ENCODE results near the gene RNF103. TPM values are rescaled to one million over a fixed set of nuclear protein-coding genes. Genes with fewer than 3 reads are reported as not detected.

Gene RNF103
- total and polyA plus RNA-seq, 2 of the 13 experiments (the other 11 are each of a cell fraction or from before 2014, with no cell fraction given): 19.8 to 21.1 TPM

- TF ChIP-seq ZBTB26 (CRISPR knock-in tag; IDR thresholded peaks at IDR 0.05; ENCODE audit: borderline replicate concordance): no peak
- 0 out of 2 replicates have a peak, but pooled peaks have one; percentile 36 for TF ChIP-seq FOXK2 (IDR thresholded peaks at IDR 0.05)
- TF ChIP-seq MEF2D (CRISPR knock-in tag; IDR thresholded peaks at IDR 0.05): peak; percentile 21; the same call in 1 of the 2 replicates
- TF ChIP-seq BRCA1 (CRISPR knock-in tag; IDR thresholded peaks at IDR 0.05): no peak
- 0 out of 2 replicates have a peak, but pooled peaks have one; percentile 33 for TF ChIP-seq HHEX (CRISPR knock-in tag; IDR thresholded peaks at IDR 0.05)
- TF ChIP-seq IRF2 (CRISPR knock-in tag; IDR thresholded peaks at IDR 0.05): no peak
- TF ChIP-seq, protein P1, sequence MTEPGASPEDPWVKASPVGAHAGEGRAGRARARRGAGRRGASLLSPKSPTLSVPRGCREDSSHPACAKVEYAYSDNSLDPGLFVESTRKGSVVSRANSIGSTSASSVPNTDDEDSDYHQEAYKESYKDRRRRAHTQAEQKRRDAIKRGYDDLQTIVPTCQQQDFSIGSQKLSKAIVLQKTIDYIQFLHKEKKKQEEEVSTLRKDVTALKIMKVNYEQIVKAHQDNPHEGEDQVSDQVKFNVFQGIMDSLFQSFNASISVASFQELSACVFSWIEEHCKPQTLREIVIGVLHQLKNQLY (CRISPR knock-in tag; IDR thresholded peaks at IDR 0.05): no peak
- TF ChIP-seq SOX6 (IDR thresholded peaks at IDR 0.05): no peak
- peak; percentile 42; the same call in 1 of the 2 replicates for TF ChIP-seq SOX6 (CRISPR knock-in tag; IDR thresholded peaks at IDR 0.05)
- no peak for TF ChIP-seq ZNF274 (CRISPR knock-in tag; IDR thresholded peaks at IDR 0.05)
- TF ChIP-seq FOXK1 (CRISPR knock-in tag; IDR thresholded peaks at IDR 0.05; ENCODE audit: borderline replicate concordance, low read depth): no peak
- no peak for TF ChIP-seq ZFP37 (CRISPR knock-in tag; IDR thresholded peaks at IDR 0.05; ENCODE audit: borderline replicate concordance)
- TF ChIP-seq, protein P2, sequence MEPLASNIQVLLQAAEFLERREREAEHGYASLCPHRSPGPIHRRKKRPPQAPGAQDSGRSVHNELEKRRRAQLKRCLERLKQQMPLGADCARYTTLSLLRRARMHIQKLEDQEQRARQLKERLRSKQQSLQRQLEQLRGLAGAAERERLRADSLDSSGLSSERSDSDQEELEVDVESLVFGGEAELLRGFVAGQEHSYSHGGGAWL (CRISPR knock-in tag; IDR thresholded peaks at IDR 0.05): no peak
- no peak for TF ChIP-seq CBX2 (IDR thresholded peaks at IDR 0.05; ENCODE audit: low read depth, low read length)
- no peak for TF ChIP-seq CBX2 (CRISPR knock-in tag; IDR thresholded peaks at IDR 0.05; ENCODE audit: low read depth)
- TF ChIP-seq, protein P3, sequence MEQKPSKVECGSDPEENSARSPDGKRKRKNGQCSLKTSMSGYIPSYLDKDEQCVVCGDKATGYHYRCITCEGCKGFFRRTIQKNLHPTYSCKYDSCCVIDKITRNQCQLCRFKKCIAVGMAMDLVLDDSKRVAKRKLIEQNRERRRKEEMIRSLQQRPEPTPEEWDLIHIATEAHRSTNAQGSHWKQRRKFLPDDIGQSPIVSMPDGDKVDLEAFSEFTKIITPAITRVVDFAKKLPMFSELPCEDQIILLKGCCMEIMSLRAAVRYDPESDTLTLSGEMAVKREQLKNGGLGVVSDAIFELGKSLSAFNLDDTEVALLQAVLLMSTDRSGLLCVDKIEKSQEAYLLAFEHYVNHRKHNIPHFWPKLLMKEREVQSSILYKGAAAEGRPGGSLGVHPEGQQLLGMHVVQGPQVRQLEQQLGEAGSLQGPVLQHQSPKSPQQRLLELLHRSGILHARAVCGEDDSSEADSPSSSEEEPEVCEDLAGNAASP (CRISPR knock-in tag; IDR thresholded peaks at IDR 0.05; ENCODE audit: borderline replicate concordance): no peak
- TF ChIP-seq, protein P4, sequence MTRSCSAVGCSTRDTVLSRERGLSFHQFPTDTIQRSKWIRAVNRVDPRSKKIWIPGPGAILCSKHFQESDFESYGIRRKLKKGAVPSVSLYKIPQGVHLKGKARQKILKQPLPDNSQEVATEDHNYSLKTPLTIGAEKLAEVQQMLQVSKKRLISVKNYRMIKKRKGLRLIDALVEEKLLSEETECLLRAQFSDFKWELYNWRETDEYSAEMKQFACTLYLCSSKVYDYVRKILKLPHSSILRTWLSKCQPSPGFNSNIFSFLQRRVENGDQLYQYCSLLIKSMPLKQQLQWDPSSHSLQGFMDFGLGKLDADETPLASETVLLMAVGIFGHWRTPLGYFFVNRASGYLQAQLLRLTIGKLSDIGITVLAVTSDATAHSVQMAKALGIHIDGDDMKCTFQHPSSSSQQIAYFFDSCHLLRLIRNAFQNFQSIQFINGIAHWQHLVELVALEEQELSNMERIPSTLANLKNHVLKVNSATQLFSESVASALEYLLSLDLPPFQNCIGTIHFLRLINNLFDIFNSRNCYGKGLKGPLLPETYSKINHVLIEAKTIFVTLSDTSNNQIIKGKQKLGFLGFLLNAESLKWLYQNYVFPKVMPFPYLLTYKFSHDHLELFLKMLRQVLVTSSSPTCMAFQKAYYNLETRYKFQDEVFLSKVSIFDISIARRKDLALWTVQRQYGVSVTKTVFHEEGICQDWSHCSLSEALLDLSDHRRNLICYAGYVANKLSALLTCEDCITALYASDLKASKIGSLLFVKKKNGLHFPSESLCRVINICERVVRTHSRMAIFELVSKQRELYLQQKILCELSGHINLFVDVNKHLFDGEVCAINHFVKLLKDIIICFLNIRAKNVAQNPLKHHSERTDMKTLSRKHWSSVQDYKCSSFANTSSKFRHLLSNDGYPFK (CRISPR knock-in tag; IDR thresholded peaks at IDR 0.05; ENCODE audit: borderline replicate concordance): no peak
- TF ChIP-seq, protein P5, sequence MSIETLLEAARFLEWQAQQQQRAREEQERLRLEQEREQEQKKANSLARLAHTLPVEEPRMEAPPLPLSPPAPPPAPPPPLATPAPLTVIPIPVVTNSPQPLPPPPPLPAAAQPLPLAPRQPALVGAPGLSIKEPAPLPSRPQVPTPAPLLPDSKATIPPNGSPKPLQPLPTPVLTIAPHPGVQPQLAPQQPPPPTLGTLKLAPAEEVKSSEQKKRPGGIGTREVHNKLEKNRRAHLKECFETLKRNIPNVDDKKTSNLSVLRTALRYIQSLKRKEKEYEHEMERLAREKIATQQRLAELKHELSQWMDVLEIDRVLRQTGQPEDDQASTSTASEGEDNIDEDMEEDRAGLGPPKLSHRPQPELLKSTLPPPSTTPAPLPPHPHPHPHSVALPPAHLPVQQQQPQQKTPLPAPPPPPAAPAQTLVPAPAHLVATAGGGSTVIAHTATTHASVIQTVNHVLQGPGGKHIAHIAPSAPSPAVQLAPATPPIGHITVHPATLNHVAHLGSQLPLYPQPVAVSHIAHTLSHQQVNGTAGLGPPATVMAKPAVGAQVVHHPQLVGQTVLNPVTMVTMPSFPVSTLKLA (IDR thresholded peaks at IDR 0.05): no peak
- no peak for TF ChIP-seq GABPA (IDR thresholded peaks at IDR 0.05; ENCODE audit: low read depth, low read length)
- TF ChIP-seq GABPA (CRISPR knock-in tag; IDR thresholded peaks at IDR 0.05; ENCODE audit: low read depth): no peak
- TF ChIP-seq NRL (CRISPR knock-in tag; IDR thresholded peaks at IDR 0.05; ENCODE audit: borderline replicate concordance): no peak
- no peak for TF ChIP-seq ZNF33B (CRISPR knock-in tag; IDR thresholded peaks at IDR 0.05)
- no peak for TF ChIP-seq ZC3H4 (CRISPR knock-in tag; IDR thresholded peaks at IDR 0.05; ENCODE audit: borderline replicate concordance)
- no peak for TF ChIP-seq MBD4 (IDR thresholded peaks at IDR 0.05; ENCODE audit: borderline replicate concordance, low read length)
- TF ChIP-seq ZNF792 (CRISPR knock-in tag; IDR thresholded peaks at IDR 0.05): 0 out of 2 replicates have a peak, but pooled peaks have one; percentile 29
These were observed 9.0 kb upstream of the RNF103 start (continued) for GRCh38 chr2:86632672-86633071.

Data from HepG2 (cell line).